ENCODE data around the gene LRP1B.

Gene LRP1B

GRCh38 chr2:141741652-141742051 lies 389.2 kb downstream of the LRP1B start:
- TF ChIP-seq, protein P1, sequence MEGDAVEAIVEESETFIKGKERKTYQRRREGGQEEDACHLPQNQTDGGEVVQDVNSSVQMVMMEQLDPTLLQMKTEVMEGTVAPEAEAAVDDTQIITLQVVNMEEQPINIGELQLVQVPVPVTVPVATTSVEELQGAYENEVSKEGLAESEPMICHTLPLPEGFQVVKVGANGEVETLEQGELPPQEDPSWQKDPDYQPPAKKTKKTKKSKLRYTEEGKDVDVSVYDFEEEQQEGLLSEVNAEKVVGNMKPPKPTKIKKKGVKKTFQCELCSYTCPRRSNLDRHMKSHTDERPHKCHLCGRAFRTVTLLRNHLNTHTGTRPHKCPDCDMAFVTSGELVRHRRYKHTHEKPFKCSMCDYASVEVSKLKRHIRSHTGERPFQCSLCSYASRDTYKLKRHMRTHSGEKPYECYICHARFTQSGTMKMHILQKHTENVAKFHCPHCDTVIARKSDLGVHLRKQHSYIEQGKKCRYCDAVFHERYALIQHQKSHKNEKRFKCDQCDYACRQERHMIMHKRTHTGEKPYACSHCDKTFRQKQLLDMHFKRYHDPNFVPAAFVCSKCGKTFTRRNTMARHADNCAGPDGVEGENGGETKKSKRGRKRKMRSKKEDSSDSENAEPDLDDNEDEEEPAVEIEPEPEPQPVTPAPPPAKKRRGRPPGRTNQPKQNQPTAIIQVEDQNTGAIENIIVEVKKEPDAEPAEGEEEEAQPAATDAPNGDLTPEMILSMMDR (conservative IDR thresholded peaks at IDR 0.05) = no peak
- no peak overlapping the region for H3K27ac ChIP-seq

DNA sequence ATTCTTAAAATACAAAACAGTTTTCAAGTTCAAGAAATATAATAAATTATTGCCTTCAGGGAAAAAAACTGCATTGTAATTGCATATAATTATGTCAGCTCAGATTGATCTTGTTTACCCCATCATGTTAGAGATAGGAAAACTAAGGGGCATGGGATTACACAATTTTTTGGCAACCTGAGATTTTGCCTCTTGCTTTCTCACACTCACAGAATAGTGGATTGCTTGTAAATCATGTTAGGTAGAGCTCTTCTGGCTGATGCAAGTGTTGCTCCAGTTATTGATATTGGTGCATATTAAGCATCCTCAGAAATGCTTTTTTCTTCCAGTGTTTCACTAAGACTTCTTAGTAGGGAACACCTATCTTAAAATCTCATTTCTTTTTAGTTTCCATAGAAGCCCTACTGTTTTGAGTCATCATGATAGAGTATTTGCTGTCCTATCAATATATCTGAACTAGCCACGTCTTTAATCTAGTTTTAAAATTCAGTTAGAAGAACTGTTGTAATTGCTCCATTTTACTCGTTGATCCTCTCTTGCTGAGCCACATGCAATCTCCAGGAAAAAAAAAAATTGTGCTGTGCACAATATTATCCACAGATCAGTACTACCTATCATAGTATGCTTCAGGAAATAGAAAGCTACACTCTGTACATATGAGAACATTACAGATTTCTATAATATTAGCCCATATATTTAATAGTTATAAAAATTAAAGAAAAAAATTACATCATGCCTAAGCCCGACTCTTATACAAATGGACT lies 393.1 kb downstream of the LRP1B start:
- TF ChIP-seq, protein P1 (conservative IDR thresholded peaks at IDR 0.05) = no peak
- no peak overlapping the region for H3K27ac ChIP-seq

- TF ChIP-seq, protein P1 (conservative IDR thresholded peaks at IDR 0.05) = no peak
- H3K27ac ChIP-seq = no peak overlapping the region
These were observed 394.4 kb downstream of the LRP1B start for GRCh38 chr2:141736466-141736865.

DNA sequence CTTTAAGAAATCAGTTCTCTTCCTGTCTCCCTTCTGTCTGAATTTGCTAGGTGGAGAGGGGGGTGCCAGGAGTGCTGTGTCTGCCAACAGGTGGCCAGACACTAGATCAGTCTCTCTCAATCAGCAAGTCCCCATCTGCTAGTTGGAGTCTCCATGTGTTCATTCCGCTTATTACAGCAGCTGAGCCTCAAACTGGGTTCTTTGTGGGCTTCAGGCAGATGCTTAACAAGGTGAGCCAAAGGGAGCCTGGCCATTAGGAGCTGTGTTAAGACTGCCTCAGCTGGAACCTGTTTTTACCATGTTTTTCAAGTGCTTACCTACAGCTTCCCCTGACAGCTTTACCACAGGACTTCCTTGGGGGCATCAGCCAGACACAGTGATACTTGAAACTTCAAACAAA lies 401.9 kb downstream of the LRP1B start:
- TF ChIP-seq, protein P1 (conservative IDR thresholded peaks at IDR 0.05) = no peak
- no peak overlapping the region for H3K27ac ChIP-seq

GRCh38 chr2:141728142-141728541 lies 402.7 kb downstream of the LRP1B start:
- TF ChIP-seq, protein P1 (conservative IDR thresholded peaks at IDR 0.05) = no peak
- no peak overlapping the region for H3K27ac ChIP-seq

GRCh38 chr2:141724426-141724825 lies 406.4 kb downstream of the LRP1B start:
- TF ChIP-seq, protein P1 (conservative IDR thresholded peaks at IDR 0.05) = no peak
- no peak overlapping the region for H3K27ac ChIP-seq

GRCh38 chr2:141723814-141724213 lies 407.0 kb downstream of the LRP1B start:
- no peak overlapping the region for H3K27ac ChIP-seq
- TF ChIP-seq, protein P1 (conservative IDR thresholded peaks at IDR 0.05) = no peak
